ENCODE measurements around the gene PRRC2A. TPM values are rescaled to one million over a fixed set of nuclear protein-coding genes. Genes with fewer than 3 reads are reported as not detected.

PRRC2A gene
- total and polyA plus RNA-seq, 7 experiments from 2014 or later = 3.9 to 238 (median 223) TPM

GRCh38 chr6:31657406-31658157 is 37.1 kb downstream of the PRRC2A start:
- ATAC-seq (no peak), DNase-seq (peak in 3 of 9 donors; percentile 18 to 37 (median 25))
- Histone ChIP-seq H3K27me3 (ENCODE audit: control insufficient read depth in 2 of 2, insufficient read depth in 2 of 2, low read length in 2 of 2) (no peaks in the 10 kb centered on the region), H3K36me3 (ENCODE audit: control insufficient read depth in 2 of 3, insufficient read depth in 3 of 3, low read length in 3 of 3) (peaks cover 0 to 38% (median 6%) of the 10 kb centered on the region in 3 experiments), H3K9me3 (ENCODE audit: control insufficient read depth in 2 of 3, low read length in 3 of 3) (no peaks in the 10 kb centered on the region), H3K27ac (ENCODE audit: low read depth, low read length) (peak overlapping the region; percentile 88), H3K4me3 (ENCODE audit: low read length) (no peak overlapping the region), H3K4me1 (ENCODE audit: control insufficient read depth in 2 of 2, insufficient read depth in 2 of 2, low read length in 2 of 2) (peaks cover 32 to 41% of the 10 kb centered on the region in 2 donors)
- Mint-ChIP-seq H3K9me3 (no peaks in the 10 kb centered on the region), H3K27me3 (no peaks in the 10 kb centered on the region), H3K4me3 (peak overlapping the region; percentile 61 to 98 (median 85)), H3K36me3 (peaks cover 5 to 32% (median 12%) of the 10 kb centered on the region in 5 donors), H3K4me1 (peaks cover 41 to 78% (median 72%) of the 10 kb centered on the region in 7 donors), H3K27ac (peak overlapping the region; percentile 60 to 92 (median 85))
- CTCF ChIA-PET = interaction anchor here (0.6 to 0.7 kb wide), 2 partner anchors 132 to 1502 kb away, joined by 3 read pairs; no protein-coding TSS in a partner anchor
- POLR2A ChIA-PET = interaction anchor here (0.5 to 1.4 kb wide), 4 partner anchors 14 to 168 kb away, joined by 3 to 7 read pairs (median 4); partner anchors contain the start of genes DDX39B and LY6G5C
- intact Hi-C loops (cut with micrococcal nuclease) = no loop called here

GRCh38 chr6:31658158-31658688 is 37.7 kb downstream of the PRRC2A start:
- H3K27me3 Mint-ChIP-seq = no peaks in the 10 kb centered on the region
- ChIA-PET POLR2A (interaction anchor here (0.8 to 1.4 kb wide), 3 partner anchors 13 to 117 kb away, joined by 4 to 7 read pairs (median 4); partner anchors contain the start of genes DDX39B and LY6G5C), CTCF (interaction anchor here (0.6 to 0.7 kb wide), 2 partner anchors 109 to 939 kb away, joined by 3 read pairs; no protein-coding TSS in a partner anchor)
- intact Hi-C loops (cut with micrococcal nuclease) = no loop called here
- peaks cover 5 to 31% (median 12%) of the 10 kb centered on the region in 5 donors for H3K36me3 Mint-ChIP-seq
- H3K27ac ChIP-seq (ENCODE audit: low read depth, low read length) = peak overlapping the region; percentile 88
- H3K36me3 ChIP-seq (ENCODE audit: control insufficient read depth in 2 of 3, insufficient read depth in 3 of 3, low read length in 3 of 3) = peaks cover 0 to 38% (median 6%) of the 10 kb centered on the region in 3 experiments
- H3K9me3 ChIP-seq (ENCODE audit: control insufficient read depth in 2 of 3, low read length in 3 of 3) = no peaks in the 10 kb centered on the region
- H3K4me1 ChIP-seq (ENCODE audit: control insufficient read depth in 2 of 2, insufficient read depth in 2 of 2, low read length in 2 of 2) = peaks cover 35 to 45% of the 10 kb centered on the region in 2 donors
- no peak overlapping the region for H3K4me3 ChIP-seq (ENCODE audit: low read length)
- H3K4me1 Mint-ChIP-seq = peaks cover 44 to 76% (median 71%) of the 10 kb centered on the region in 7 donors
- H3K4me3 Mint-ChIP-seq = peak overlapping the region; percentile 42 to 98 (median 85)
- peak overlapping the region in 8 of 9 donors; percentile 62 to 92 (median 85) for H3K27ac Mint-ChIP-seq
- ATAC-seq = no peak
- no peaks in the 10 kb centered on the region for H3K9me3 Mint-ChIP-seq
- no peak for DNase-seq
- H3K27me3 ChIP-seq (ENCODE audit: control insufficient read depth in 2 of 2, insufficient read depth in 2 of 2, low read length in 2 of 2) = no peaks in the 10 kb centered on the region

DNA sequence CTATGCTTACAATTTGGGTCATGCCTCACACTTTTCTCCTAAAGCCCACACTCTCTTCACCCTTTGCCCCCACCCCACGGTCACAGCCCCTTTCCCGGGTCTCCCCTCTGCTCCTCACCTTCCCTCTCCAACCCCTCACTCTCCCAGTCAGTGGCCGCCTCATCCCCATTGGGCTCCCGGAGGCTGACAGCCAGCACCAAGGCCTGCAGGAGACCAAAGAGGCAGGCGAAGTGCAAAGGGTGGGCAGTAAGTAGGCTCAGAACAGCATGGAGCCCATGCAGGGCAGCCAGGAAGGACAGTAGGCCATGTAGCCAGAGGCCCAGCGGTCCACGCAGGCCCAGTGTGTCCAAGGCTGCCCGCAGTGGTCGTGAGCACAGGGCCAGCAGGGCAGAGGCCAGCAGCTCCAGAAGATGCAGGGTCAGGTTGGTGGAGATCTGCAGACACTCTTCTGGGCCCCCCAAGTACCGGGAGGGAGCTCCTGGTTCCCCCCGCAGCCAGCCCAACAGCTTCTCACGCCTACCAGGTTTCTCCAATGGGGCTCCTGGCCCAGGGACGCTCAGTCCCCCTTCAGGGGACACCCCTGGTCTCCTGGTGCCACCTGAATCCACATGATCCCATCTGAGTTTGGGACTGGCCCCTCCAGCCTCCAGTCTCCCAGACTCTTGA is 38.6 kb downstream of the PRRC2A start:
- intact Hi-C loops (cut with micrococcal nuclease) = no loop called here
- H3K4me3 Mint-ChIP-seq = peak overlapping the region; percentile 89 to 98 (median 92)
- no peaks in the 10 kb centered on the region for H3K27me3 Mint-ChIP-seq
- H3K9me3 Mint-ChIP-seq = no peaks in the 10 kb centered on the region
- H3K27ac Mint-ChIP-seq = peak overlapping the region; percentile 81 to 95 (median 88)
- Histone ChIP-seq H3K27ac (ENCODE audit: low read depth, low read length) (peak overlapping the region; percentile 88), H3K4me3 (ENCODE audit: low read length) (peak overlapping the region; percentile 79), H3K36me3 (ENCODE audit: control insufficient read depth in 2 of 3, insufficient read depth in 3 of 3, low read length in 3 of 3) (peaks cover 0 to 38% (median 6%) of the 10 kb centered on the region in 3 experiments), H3K27me3 (ENCODE audit: control insufficient read depth in 2 of 2, insufficient read depth in 2 of 2, low read length in 2 of 2) (no peaks in the 10 kb centered on the region), H3K9me3 (ENCODE audit: control insufficient read depth in 2 of 3, low read length in 3 of 3) (no peaks in the 10 kb centered on the region), H3K4me1 (ENCODE audit: control insufficient read depth in 2 of 2, insufficient read depth in 2 of 2, low read length in 2 of 2) (peaks cover 40 to 49% of the 10 kb centered on the region in 2 donors)
- POLR2A ChIA-PET = interaction anchor here (0.6 to 1.3 kb wide), 3 partner anchors 80 to 310 kb away, joined by 3 to 7 read pairs (median 3); partner anchors contain the start of gene DDX39B
- H3K36me3 Mint-ChIP-seq = peaks cover 6 to 39% (median 16%) of the 10 kb centered on the region in 5 donors
- no peak for DNase-seq
- H3K4me1 Mint-ChIP-seq = peaks cover 53 to 85% (median 77%) of the 10 kb centered on the region in 7 donors
- ATAC-seq = no peak
- CTCF ChIA-PET = interaction anchor here (0.7 kb wide), 1 partner anchor 940 kb away, joined by 3 read pairs; no protein-coding TSS in a partner anchor

- DNase-seq (peak in 7 of 9 donors; percentile 18 to 48 (median 32)), ATAC-seq (peak; percentile 47)
- Histone ChIP-seq H3K9me3 (ENCODE audit: control insufficient read depth in 2 of 3, low read length in 3 of 3) (no peaks in the 10 kb centered on the region), H3K36me3 (ENCODE audit: control insufficient read depth in 2 of 3, insufficient read depth in 3 of 3, low read length in 3 of 3) (peaks cover 0 to 38% (median 6%) of the 10 kb centered on the region in 3 experiments), H3K4me1 (ENCODE audit: control insufficient read depth in 2 of 2, insufficient read depth in 2 of 2, low read length in 2 of 2) (peaks cover 43 to 54% of the 10 kb centered on the region in 2 donors), H3K4me3 (ENCODE audit: low read length) (peak overlapping the region; percentile 79), H3K27me3 (ENCODE audit: control insufficient read depth in 2 of 2, insufficient read depth in 2 of 2, low read length in 2 of 2) (no peaks in the 10 kb centered on the region), H3K27ac (ENCODE audit: low read depth, low read length) (peak overlapping the region; percentile 88)
- Mint-ChIP-seq H3K36me3 (peaks cover 6 to 46% (median 19%) of the 10 kb centered on the region in 5 donors), H3K27me3 (peaks cover 0 to under 1% (median 0%) of the 10 kb centered on the region in 5 donors), H3K4me1 (peaks cover 60 to 92% (median 83%) of the 10 kb centered on the region in 7 donors), H3K9me3 (peaks cover 0 to under 1% (median 0%) of the 10 kb centered on the region in 11 donors), H3K4me3 (peak overlapping the region; percentile 89 to 98 (median 92)), H3K27ac (peak overlapping the region; percentile 81 to 95 (median 88))
- POLR2A ChIA-PET = interaction anchor here (0.6 to 7.1 kb wide), 9 partner anchors 7 to 310 kb away, joined by 3 to 193 read pairs (median 5); partner anchors contain the start of genes APOM, BAG6, DDX39B and LSM2
- intact Hi-C loops (cut with micrococcal nuclease) = loop anchor here (1.0 to 10.0 kb wide), 3 partner anchors 8 to 1755 kb away; partner anchors contain the start of genes BAG6 (in 2 of the 2), CUTA (in 1 of the 2), HSD17B8 (in 1 of the 2) and PHF1 (in 1 of the 2)
- CTCF ChIA-PET = no interaction called here
Measured at GRCh38 chr6:31659649-31660380, 39.3 kb downstream of the PRRC2A start.

DNA sequence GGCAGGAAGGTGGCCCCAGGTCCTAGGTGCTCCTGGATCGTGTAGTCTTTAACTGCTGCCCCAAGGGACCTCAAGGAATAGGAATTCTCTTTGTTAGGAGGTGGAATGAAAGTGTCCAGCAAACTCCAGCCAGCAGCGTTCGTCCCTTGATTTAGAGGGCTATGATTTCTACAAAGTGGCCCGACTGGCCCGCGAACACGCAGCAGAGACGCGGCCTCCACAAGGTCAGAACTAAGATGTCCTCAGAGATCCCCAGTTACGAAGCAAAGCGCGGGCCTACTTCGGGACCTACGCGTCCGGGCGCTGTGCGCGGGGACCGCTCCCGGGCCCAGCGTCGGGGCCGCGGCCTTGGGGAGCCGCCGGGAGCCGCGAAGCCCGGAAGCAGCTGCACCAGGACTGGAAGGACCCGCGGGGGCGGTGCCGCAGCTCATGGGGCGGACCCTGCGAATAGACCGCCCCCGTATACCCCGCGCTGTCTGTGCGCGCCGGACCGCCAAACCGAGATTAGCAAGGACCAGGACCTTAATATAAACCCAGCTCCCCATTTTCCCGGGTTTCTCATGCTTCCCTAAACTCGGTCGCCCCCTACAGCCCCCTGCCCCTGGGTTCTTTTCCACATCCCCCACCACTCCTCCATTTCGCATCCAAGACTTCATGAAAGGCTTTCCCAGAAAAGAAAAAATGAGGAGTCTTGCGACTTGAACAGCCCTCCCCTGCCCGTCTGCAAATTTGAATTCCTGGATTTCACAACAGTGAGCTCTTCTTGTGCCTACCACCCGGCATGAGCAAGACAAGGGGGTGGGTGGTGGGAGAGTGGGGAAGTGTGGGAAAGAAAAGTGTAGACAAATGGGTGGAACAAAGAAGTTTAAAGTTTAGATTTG is 40.1 kb downstream of the PRRC2A start, which contains the start of gene C6orf47:
TSS of gene C6orf47 (minus strand) at position 398 of the 881 bp plus-strand sequence. CDS start 831 bp downstream, outside the sequence.
- ChIA-PET POLR2A (interaction anchor here (0.6 to 7.1 kb wide), 20 partner anchors 8 to 1617 kb away, joined by 3 to 193 read pairs (median 4); partner anchors contain the start of genes ABHD16A, APOM, BAG6 and DDX39B), CTCF (interaction anchor here (0.9 kb wide), 1 partner anchor 8 kb away, joined by 3 read pairs; the partner anchor contains the start of gene BAG6)
- Mint-ChIP-seq H3K9me3 (peaks cover 0 to 2% (median 0%) of the 10 kb centered on the region in 11 donors), H3K4me1 (peaks cover 58 to 89% (median 78%) of the 10 kb centered on the region in 7 donors), H3K27me3 (peaks cover 0 to 2% (median 0%) of the 10 kb centered on the region in 5 donors), H3K4me3 (peak within 1 kb of the TSS; percentile 89 to 98 (median 92)), H3K36me3 (peaks cover 4 to 44% (median 18%) of the 10 kb centered on the region in 5 donors), H3K27ac (peak within 1 kb of the TSS; percentile 81 to 95 (median 89))
- Histone ChIP-seq H3K4me1 (ENCODE audit: control insufficient read depth in 2 of 2, insufficient read depth in 2 of 2, low read length in 2 of 2) (peaks cover 43 to 54% of the 10 kb centered on the region in 2 donors), H3K9me3 (ENCODE audit: control insufficient read depth in 2 of 3, low read length in 3 of 3) (no peaks in the 10 kb centered on the region), H3K36me3 (ENCODE audit: control insufficient read depth in 2 of 3, insufficient read depth in 3 of 3, low read length in 3 of 3) (peaks cover 0 to 37% (median 6%) of the 10 kb centered on the region in 3 experiments), H3K4me3 (ENCODE audit: low read length) (peak within 1 kb of the TSS; percentile 79), H3K27me3 (ENCODE audit: control insufficient read depth in 2 of 2, insufficient read depth in 2 of 2, low read length in 2 of 2) (no peaks in the 10 kb centered on the region), H3K27ac (ENCODE audit: low read depth, low read length) (peak within 1 kb of the TSS; percentile 88)
- ATAC-seq (peak; percentile 72), DNase-seq (peak; percentile 49 to 79 (median 63))
- intact Hi-C loops (cut with micrococcal nuclease) = loop anchor here (1.0 to 10.0 kb wide), 3 partner anchors 8 to 1754 kb away; partner anchors contain the start of genes BAG6 (in 2 of the 2), CUTA (in 1 of the 2), HSD17B8 (in 1 of the 2) and PHF1 (in 1 of the 2)

Measured in naive thymus-derived CD4-positive, alpha-beta T cell (primary cell).